GM12878 (cell line): ENCODE measurements around the gene ZNF700. TPM values are rescaled to one million over a fixed set of nuclear protein-coding genes. Genes with fewer than 3 reads are reported as not detected.
A peak's percentile ranks its signal among the peaks of the same experiment; 100 is the strongest.

Source experiments
- CEBPB ChIP-seq, 2 experiments: fragments of 150-350 bp in 1 of 2; IDR thresholded peaks; 2 replicates each; pipeline ENCODE4 v1.6.1; 2012 to 2014; ENCODE audit warnings: low read depth in 2 of 2, low read length in 2 of 2, borderline replicate concordance in 1 of 2, inconsistent platforms in 1 of 2
- CHD4 ChIP-seq: fragments of 200-600 bp; sonication (generic); IDR thresholded peaks from 2 replicates; pipeline ENCODE4 v1.6.1; 2016; ENCODE audit warnings: mild to moderate bottlenecking
- CREB1 ChIP-seq: IDR thresholded peaks from 2 replicates; pipeline ENCODE4 v1.6.1; 2012; ENCODE audit warnings: low read depth, mild to moderate bottlenecking, inconsistent platforms
- EED ChIP-seq: sonication (generic); IDR thresholded peaks from 2 replicates; pipeline ENCODE4 v1.6.1; 2016; ENCODE audit warnings: antibody characterized with exemption, low read depth
- EP300 ChIP-seq, 2 experiments: fragments of 150-350 bp in 1 of 2; IDR thresholded peaks; 2 replicates each; pipeline ENCODE4 v1.6.1; 2011 to 2012; ENCODE audit warnings: low read depth in 2 of 2, low read length in 2 of 2, borderline replicate concordance in 1 of 2, improper control_type of control experiment in 1 of 2, inconsistent platforms in 1 of 2; ENCODE audit not compliant: control insufficient read depth in 1 of 2
- ESRRA ChIP-seq: IDR thresholded peaks from 2 replicates; pipeline ENCODE4 v1.6.1; 2012; ENCODE audit warnings: mild to moderate bottlenecking, low read length, improper control_type of control experiment
- FOS ChIP-seq: IDR thresholded peaks from 3 replicates; pipeline ENCODE4 v1.6.1; 2011; ENCODE audit warnings: borderline replicate concordance; ENCODE audit not compliant: insufficient read length; ENCODE audit errors: extremely low read depth
- HDAC2 ChIP-seq: fragments of 200-600 bp; sonication (generic); IDR thresholded peaks from 2 replicates; pipeline ENCODE4 v1.6.1; 2017
- HDGF ChIP-seq: fragments of 450-650 bp; IDR thresholded peaks from 2 replicates; pipeline ENCODE4 v1.6.1; 2016; ENCODE audit warnings: antibody characterized with exemption
- IKZF1 ChIP-seq: fragments of 450-650 bp; conservative IDR thresholded peaks from 2 replicates; pipeline ENCODE4 v1.6.1; 2017; ENCODE audit warnings: antibody characterized with exemption, mild to moderate bottlenecking
- JUNB ChIP-seq: IDR thresholded peaks from 2 replicates; pipeline ENCODE4 v1.6.1; 2016; ENCODE audit warnings: antibody characterized with exemption, mild to moderate bottlenecking
- MTA2 ChIP-seq: fragments of 450-650 bp; IDR thresholded peaks from 2 replicates; pipeline ENCODE4 v1.6.1; 2016; ENCODE audit warnings: low read depth, mild to moderate bottlenecking, moderate library complexity
- NFYA ChIP-seq: IDR thresholded peaks from 2 replicates; pipeline ENCODE4 v1.6.1; 2011; ENCODE audit warnings: low read depth, mild to moderate bottlenecking, low read length, improper control_type of control experiment, borderline replicate concordance
- NR2C1 ChIP-seq: fragments of 450-650 bp; IDR thresholded peaks from 2 replicates; pipeline ENCODE4 v1.6.1; 2017; ENCODE audit warnings: antibody characterized with exemption, mild to moderate bottlenecking, moderate library complexity
- NR2C2 ChIP-seq: IDR thresholded peaks from 2 replicates; pipeline ENCODE4 v1.6.1; 2011; ENCODE audit warnings: borderline replicate concordance, low read depth; ENCODE audit not compliant: control insufficient read depth, insufficient read length
- NR2F1 ChIP-seq: fragments of 450-650 bp; conservative IDR thresholded peaks from 2 replicates; pipeline ENCODE4 v1.6.1; 2017; ENCODE audit warnings: mild to moderate bottlenecking
- NRF1 ChIP-seq: conservative IDR thresholded peaks from 2 replicates; pipeline ENCODE4 v1.6.1; 2011; ENCODE audit warnings: mild to moderate bottlenecking, low read depth, low read length, improper control_type of control experiment
- PAX5 ChIP-seq: IDR thresholded peaks from 2 replicates; pipeline ENCODE4 v1.6.1; 2011; ENCODE audit warnings: low read depth, low read length, borderline replicate concordance
- RAD51 ChIP-seq: fragments of 450-650 bp; IDR thresholded peaks from 2 replicates; pipeline ENCODE4 v1.6.1; 2016; ENCODE audit warnings: moderate library complexity, mild to moderate bottlenecking, inconsistent platforms
- RELA ChIP-seq: fragments of 450-650 bp; IDR thresholded peaks from 2 replicates; pipeline ENCODE4 v1.8.0; 2014; ENCODE audit warnings: borderline replicate concordance; ENCODE audit not compliant: partially characterized antibody
- SMARCA5 ChIP-seq: fragments of 450-650 bp; IDR thresholded peaks from 2 replicates; pipeline ENCODE4 v1.6.1; 2017; ENCODE audit warnings: mild to moderate bottlenecking
- SRF ChIP-seq, 2 experiments: IDR thresholded peaks; 2 replicates each; pipeline ENCODE4 v1.6.1; 2011; ENCODE audit warnings: low read depth in 2 of 2, low read length in 2 of 2, mild to moderate bottlenecking in 1 of 2, moderate library complexity in 1 of 2
- TBL1XR1 ChIP-seq: IDR thresholded peaks from 2 replicates; pipeline ENCODE4 v1.6.1; 2012; ENCODE audit warnings: low read depth, low read length, improper control_type of control experiment
- TCF12 ChIP-seq: IDR thresholded peaks from 2 replicates; pipeline ENCODE4 v1.6.1; 2011; ENCODE audit warnings: low read depth, mild to moderate bottlenecking, low read length
- TCF3 ChIP-seq: IDR thresholded peaks from 2 replicates; pipeline ENCODE4 v1.6.1; 2012; ENCODE audit warnings: low read depth, mild to moderate bottlenecking, low read length, borderline replicate concordance; ENCODE audit not compliant: insufficient read depth
- ZBED1 ChIP-seq: IDR thresholded peaks from 2 replicates; pipeline ENCODE4 v1.6.1; 2016; ENCODE audit warnings: borderline replicate concordance
- ZNF217 ChIP-seq: fragments of 450-650 bp; IDR thresholded peaks from 2 replicates; pipeline ENCODE4 v1.6.1; 2017; ENCODE audit warnings: antibody characterized with exemption, mild to moderate bottlenecking
- ZZZ3 ChIP-seq: IDR thresholded peaks from 2 replicates; pipeline ENCODE4 v1.6.1; 2011; ENCODE audit warnings: low read depth; ENCODE audit not compliant: control insufficient read depth, insufficient read length
- polyA plus RNA-seq, 11 experiments: library from polyadenylated mRNA; depleted of rRNA in 4 of 11; unstranded in 6 of 11; stranded (reverse) in 5 of 11; fragments of >200 nt; fragmentation: Nextera tagmentation in 4 of 11; fragmentation: Illumina TruSeq in 1 of 11; extraction: Ambion mirVana in 4 of 11; extraction: Trizol in 1 of 11; gene quantifications; 1 replicate in 1 of 11; 2 replicates in 10 of 11; pipeline versions ENCODE4 v1.2.1 to v1.2.3, GENCODE V29; 2011 to 2016; ENCODE audit warnings: inconsistent platforms in 2 of 11, missing spikeins in 2 of 11, low read depth in 1 of 11
- total RNA-seq, 4 experiments: library from RNA; depleted of rRNA in 3 of 4; stranded (reverse); fragments of >200 nt in 3 of 4; fragmentation: Illumina TruSeq in 1 of 4; extraction: Trizol in 1 of 4; gene quantifications; 2 replicates each; pipeline versions ENCODE4 v1.2.1 to v1.2.3, GENCODE V29; 2013 to 2021
- TF ChIP-seq, protein P1 (sequence below): IDR thresholded peaks from 2 replicates; pipeline ENCODE4 v1.6.1; 2012; ENCODE audit warnings: low read length, inconsistent platforms
- TF ChIP-seq, protein P2 (sequence below): fragments of 150-350 bp; IDR thresholded peaks from 2 replicates; pipeline ENCODE4 v1.6.1; 2014; ENCODE audit warnings: mild to moderate bottlenecking, low read depth, low read length

The ZNF700 gene
- total and polyA plus RNA-seq, 10 of the 15 experiments (the other 5 are each of a cell fraction or from before 2014, with no cell fraction given), result 6.7 to 16.0 (median 11.1) TPM

DNA sequence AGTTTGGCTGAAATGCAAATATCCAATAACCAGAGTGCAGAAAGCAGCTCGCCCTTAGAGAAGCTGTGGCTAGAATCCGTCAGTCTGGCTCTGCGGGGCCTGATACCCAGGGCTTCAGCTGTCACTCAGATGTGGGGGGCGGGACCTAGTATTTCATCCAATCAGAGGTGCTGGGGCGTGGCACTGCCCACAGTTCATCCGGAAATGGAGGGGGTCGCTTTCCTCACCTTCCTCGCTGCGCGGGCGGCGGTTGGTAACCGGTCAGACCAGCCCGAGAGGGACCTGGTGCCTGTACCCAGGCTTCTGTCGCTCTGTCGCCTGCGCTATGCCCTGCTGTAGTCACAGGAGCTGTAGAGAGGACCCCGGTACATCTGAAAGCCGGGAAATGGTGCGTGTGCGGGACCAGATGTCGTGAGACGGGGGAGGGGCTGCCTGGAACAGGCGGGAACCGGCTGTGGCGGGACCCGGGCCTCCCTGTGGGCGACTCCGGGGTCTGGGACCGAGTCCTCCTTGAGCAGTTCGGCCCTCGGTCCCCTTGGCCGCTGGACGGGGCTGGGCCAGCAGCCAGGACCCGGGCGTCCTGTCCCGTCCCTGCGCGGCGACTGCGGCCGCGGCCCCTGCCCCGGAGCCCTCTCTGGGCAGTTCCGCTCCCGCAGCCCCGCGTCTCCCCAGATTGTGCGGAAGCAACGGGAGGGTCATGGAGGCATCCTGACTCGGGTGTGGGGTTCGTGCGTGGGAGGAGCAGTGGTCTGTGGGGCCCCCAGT lies at the start of gene ZNF700 (continued):
- no peak for TF ChIP-seq SRF (IDR thresholded peaks at IDR 0.05; ENCODE audit: low read depth in 2 of 2, low read length in 2 of 2)
- TF ChIP-seq EP300 (IDR thresholded peaks at IDR 0.05; ENCODE audit: borderline replicate concordance in 1 of 2, control insufficient read depth in 1 of 2, low read depth in 2 of 2, low read length in 2 of 2), result no peak
- TF ChIP-seq TCF12, result 0 out of 2 replicates have a peak, but pooled peaks have one; percentile 5
- TF ChIP-seq SMARCA5, result 0 out of 2 replicates have a peak, but pooled peaks have one; percentile 29
- TF ChIP-seq NR2C2, result no peak
- TF ChIP-seq JUNB, result no peak
- TF ChIP-seq NFYA, result no peak
- TF ChIP-seq NR2C1, result peak; percentile 36
- TF ChIP-seq ZNF217, result no peak; the same call in 1 of the 2 replicates
- no peak for TF ChIP-seq FOS
- 0 out of 2 replicates have a peak, but pooled peaks have one; percentile 28 for TF ChIP-seq MTA2
- TF ChIP-seq TBL1XR1, result no peak
- TF ChIP-seq CHD4, result no peak
- TF ChIP-seq CREB1, result 0 out of 2 replicates have a peak, but pooled peaks have one; percentile 43
- no peak; the same call in 1 of the 2 replicates for TF ChIP-seq EED
- no peak for TF ChIP-seq RAD51
- TF ChIP-seq, protein P1, sequence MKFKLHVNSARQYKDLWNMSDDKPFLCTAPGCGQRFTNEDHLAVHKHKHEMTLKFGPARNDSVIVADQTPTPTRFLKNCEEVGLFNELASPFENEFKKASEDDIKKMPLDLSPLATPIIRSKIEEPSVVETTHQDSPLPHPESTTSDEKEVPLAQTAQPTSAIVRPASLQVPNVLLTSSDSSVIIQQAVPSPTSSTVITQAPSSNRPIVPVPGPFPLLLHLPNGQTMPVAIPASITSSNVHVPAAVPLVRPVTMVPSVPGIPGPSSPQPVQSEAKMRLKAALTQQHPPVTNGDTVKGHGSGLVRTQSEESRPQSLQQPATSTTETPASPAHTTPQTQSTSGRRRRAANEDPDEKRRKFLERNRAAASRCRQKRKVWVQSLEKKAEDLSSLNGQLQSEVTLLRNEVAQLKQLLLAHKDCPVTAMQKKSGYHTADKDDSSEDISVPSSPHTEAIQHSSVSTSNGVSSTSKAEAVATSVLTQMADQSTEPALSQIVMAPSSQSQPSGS, result no peak
- no peak for TF ChIP-seq CEBPB (IDR thresholded peaks at IDR 0.05; ENCODE audit: borderline replicate concordance in 1 of 2, low read depth in 2 of 2, low read length in 2 of 2)
- TF ChIP-seq HDAC2, result no peak
- peak; percentile 38; the same call in 1 of the 2 replicates for TF ChIP-seq ZBED1
- TF ChIP-seq NR2F1, result peak; percentile 72; the same call in 1 of the 2 replicates
- TF ChIP-seq, protein P2, sequence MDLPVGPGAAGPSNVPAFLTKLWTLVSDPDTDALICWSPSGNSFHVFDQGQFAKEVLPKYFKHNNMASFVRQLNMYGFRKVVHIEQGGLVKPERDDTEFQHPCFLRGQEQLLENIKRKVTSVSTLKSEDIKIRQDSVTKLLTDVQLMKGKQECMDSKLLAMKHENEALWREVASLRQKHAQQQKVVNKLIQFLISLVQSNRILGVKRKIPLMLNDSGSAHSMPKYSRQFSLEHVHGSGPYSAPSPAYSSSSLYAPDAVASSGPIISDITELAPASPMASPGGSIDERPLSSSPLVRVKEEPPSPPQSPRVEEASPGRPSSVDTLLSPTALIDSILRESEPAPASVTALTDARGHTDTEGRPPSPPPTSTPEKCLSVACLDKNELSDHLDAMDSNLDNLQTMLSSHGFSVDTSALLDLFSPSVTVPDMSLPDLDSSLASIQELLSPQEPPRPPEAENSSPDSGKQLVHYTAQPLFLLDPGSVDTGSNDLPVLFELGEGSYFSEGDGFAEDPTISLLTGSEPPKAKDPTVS, result no peak
- no peak for TF ChIP-seq ESRRA
- no peak for TF ChIP-seq HDGF
- TF ChIP-seq IKZF1, result peak; percentile 69
- TF ChIP-seq NRF1, result no peak
- TF ChIP-seq RELA, result no peak
- no peak for TF ChIP-seq PAX5
- no peak; the same call in 1 of the 2 replicates for TF ChIP-seq TCF3
- no peak for TF ChIP-seq ZZZ3
